Measurements from ENCODE around the gene NR2F1. TPM values are rescaled to one million over a fixed set of nuclear protein-coding genes. Genes with fewer than 3 reads are reported as not detected.

Gene NR2F1
- total RNA-seq, 1 donor from 2014 or later: not detected

DNA sequence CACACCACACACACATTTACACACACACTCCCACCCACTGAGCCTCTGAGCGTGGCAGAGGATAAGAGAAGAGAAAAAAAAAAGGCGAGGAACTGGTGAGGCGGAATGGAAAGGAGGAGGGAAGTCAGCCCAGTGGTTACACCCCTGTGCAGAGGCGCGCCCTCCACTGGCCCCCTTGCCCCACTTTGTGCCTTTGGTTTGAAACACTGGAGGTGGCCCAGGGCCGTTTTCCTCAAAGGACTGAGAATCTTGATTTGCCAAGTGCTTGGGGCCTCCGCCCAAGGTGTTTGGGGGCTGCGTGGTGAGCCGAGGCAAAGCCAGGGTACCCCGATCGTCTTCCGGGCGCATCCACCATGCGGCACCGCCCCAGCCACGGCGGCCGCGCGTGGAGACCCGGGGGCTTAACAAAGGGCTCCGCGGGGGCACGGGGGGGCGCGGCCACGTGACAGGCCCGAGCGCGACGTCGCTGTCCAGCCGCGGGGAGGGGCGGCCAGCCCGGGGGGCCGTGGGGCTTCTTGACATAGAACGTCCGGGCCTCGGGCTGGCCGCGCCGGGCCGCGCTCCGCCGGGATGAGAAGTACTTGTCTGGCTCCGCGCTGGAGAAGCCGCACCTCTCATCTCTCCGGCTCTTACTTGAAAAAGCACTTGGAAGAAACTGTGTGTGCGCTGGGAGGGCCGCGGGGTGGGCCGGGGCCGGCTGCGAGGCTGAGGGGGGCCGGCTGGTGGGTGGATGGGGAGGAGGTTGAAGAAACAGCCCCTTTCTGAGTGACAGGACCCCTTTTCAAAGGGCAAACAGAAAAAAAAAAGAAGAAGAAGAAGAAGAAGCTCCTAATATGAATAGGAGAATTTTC lies 21.0 kb downstream of the NR2F1 start:
- no peak overlapping the region for H3K27ac Mint-ChIP-seq
- ATAC-seq (ENCODE audit: low read depth) (no peak), DNase-seq (no peak)
- peaks cover 4% of the 10 kb centered on the region for H3K9me3 Mint-ChIP-seq
- no peaks in the 10 kb centered on the region for H3K36me3 Mint-ChIP-seq (ENCODE audit: low read depth)
- H3K4me1 Mint-ChIP-seq: peaks cover 11% of the 10 kb centered on the region
- TF ChIP-seq, protein P1, sequence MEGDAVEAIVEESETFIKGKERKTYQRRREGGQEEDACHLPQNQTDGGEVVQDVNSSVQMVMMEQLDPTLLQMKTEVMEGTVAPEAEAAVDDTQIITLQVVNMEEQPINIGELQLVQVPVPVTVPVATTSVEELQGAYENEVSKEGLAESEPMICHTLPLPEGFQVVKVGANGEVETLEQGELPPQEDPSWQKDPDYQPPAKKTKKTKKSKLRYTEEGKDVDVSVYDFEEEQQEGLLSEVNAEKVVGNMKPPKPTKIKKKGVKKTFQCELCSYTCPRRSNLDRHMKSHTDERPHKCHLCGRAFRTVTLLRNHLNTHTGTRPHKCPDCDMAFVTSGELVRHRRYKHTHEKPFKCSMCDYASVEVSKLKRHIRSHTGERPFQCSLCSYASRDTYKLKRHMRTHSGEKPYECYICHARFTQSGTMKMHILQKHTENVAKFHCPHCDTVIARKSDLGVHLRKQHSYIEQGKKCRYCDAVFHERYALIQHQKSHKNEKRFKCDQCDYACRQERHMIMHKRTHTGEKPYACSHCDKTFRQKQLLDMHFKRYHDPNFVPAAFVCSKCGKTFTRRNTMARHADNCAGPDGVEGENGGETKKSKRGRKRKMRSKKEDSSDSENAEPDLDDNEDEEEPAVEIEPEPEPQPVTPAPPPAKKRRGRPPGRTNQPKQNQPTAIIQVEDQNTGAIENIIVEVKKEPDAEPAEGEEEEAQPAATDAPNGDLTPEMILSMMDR (IDR thresholded peaks at IDR 0.05): no peak
- H3K4me3 Mint-ChIP-seq: no peak overlapping the region
- intact Hi-C loops (cut with micrococcal nuclease): loop anchor here (2.0 kb wide), 1 partner anchor 23 kb away; the partner anchor contains the start of gene NR2F1-AS1
- peaks cover 46% of the 10 kb centered on the region for H3K27me3 Mint-ChIP-seq
- ChIA-PET POLR2A (no interaction called here), CTCF (no interaction called here)

DNA sequence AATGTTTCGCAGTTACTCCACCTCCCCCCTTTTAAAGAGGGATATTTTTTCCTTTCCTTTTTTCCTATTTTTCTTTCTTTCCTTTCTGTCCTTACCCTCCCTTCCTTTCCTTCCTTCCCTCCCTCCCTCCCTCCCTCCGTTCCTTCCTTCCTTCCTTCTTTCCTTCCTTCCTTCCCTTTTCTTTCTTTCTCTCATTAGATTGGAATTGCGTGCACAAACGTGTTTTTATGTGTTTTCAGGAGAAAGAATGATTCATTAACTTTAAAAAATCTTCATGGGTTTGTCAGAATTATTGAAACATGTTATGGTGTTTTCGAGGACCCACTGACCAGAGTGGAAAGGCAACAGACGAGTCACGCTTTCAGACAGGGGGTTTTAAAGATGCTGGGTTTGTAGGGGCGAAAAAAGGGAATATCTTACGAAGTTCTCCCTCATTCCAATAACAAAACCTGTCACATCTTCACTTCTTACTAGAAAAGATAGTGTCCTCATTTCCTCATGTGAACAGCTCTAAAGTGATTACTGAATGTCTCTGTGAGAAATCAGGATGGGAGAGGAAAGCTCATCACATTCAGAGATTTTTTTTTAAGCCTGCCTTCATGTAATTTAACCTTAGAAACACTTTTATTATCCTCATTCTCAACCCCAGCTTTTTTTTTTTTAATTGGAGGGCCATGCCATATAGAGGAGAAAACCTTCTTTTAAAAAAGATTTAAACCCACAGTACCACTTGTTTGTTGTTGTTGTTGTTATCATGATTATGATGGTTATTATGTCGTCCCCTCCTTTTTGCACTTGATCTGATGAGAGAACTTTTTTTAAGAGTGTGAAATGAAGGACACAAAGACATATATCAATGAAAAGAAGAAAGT lies 21.9 kb downstream of the NR2F1 start:
- Mint-ChIP-seq H3K9me3 (peaks cover 4% of the 10 kb centered on the region), H3K27ac (peak overlapping the region; percentile 30), H3K36me3 (ENCODE audit: low read depth) (no peaks in the 10 kb centered on the region), H3K4me3 (no peak overlapping the region), H3K27me3 (peaks cover 53% of the 10 kb centered on the region), H3K4me1 (peaks cover 11% of the 10 kb centered on the region)
- ChIA-PET POLR2A (no interaction called here), CTCF (no interaction called here)
- ATAC-seq (ENCODE audit: low read depth): no peak
- no peak for DNase-seq
- intact Hi-C loops (cut with micrococcal nuclease): loop anchor here (5.0 kb wide), 1 partner anchor 33 kb away; no protein-coding TSS in a partner anchor
- TF ChIP-seq, protein P1 (IDR thresholded peaks at IDR 0.05): no peak

DNA sequence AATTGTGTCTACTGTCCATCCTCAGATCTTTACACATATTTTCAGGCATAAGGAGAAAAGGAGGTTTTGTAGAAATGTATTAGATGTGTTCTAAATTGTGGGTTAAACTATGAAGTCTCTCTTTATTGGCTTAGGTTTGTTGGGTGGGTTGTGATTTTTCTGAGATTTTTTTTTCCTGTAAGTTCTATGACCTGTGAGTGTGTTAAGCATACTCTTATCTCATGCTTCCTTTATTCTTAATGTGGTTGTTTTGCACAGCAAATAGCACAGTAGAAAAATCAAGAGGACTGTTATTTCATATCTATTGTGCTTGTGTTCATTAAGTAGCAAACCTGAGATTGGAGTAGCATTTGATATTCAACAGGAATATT lies 23.3 kb downstream of the NR2F1 start:
- CTCF ChIA-PET: interaction anchor here (0.9 to 1.4 kb wide), 3 partner anchors 22 to 195 kb away, joined by 3 to 12 read pairs (median 4); no protein-coding TSS in a partner anchor
- no peak for ATAC-seq (ENCODE audit: low read depth)
- Mint-ChIP-seq H3K27me3 (peaks cover 66% of the 10 kb centered on the region), H3K4me3 (no peak overlapping the region), H3K27ac (no peak overlapping the region), H3K4me1 (peaks cover 11% of the 10 kb centered on the region), H3K36me3 (ENCODE audit: low read depth) (no peaks in the 10 kb centered on the region), H3K9me3 (peaks cover 4% of the 10 kb centered on the region)
- POLR2A ChIA-PET: interaction anchor here (0.8 kb wide), 1 partner anchor 19 kb away, joined by 3 read pairs; no protein-coding TSS in a partner anchor
- DNase-seq: no peak
- intact Hi-C loops (cut with micrococcal nuclease): loop anchor here (5.0 kb wide), 1 partner anchor 34 kb away; no protein-coding TSS in a partner anchor
- TF ChIP-seq, protein P1 (IDR thresholded peaks at IDR 0.05): no peak

DNA sequence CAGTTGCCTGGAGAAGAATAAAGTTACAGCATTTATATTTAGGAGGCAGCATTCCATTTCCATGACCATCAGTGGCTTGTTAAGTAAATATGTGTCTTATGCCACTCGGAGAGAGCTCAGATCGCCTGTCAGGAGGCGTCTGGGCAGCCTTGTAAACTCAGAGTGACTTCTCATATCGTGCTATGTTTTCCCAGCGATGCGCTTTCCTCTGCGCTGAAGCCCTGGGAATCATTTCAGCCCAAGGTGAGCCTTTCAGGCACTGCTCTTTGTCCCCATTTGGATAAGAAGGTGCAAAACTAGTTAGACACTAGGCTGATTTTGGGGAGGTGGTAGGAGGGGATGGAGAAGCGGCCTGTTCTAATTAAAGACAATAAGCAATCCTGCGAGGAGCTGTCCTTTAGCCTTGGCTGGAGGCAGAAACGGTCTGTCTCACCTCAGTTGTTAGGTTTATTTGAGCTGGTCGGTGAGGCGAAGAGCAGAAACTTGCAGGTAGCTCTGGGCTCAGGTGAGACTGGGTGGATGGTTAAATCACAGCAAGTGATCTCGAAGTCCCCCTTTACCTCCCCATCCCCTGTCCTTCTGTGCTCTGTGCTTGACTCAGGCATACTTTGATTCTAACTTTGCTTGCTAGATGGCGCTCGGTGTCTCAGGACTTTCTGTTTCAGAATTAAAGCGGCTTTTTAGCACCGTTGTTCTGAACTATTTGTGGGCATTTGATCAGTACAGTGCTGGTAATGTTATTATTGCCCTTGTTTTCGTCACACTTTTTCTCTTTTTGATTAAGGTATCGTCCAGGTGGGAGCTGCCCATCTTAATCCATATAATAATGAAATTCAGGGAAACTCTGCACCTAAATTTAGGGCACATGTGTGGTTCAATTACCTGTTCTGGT lies 24.6 kb downstream of the NR2F1 start:
- Mint-ChIP-seq H3K9me3 (peaks cover 4% of the 10 kb centered on the region), H3K4me3 (peak overlapping the region; percentile 19), H3K27ac (no peak overlapping the region), H3K36me3 (ENCODE audit: low read depth) (no peaks in the 10 kb centered on the region), H3K4me1 (peaks cover 15% of the 10 kb centered on the region), H3K27me3 (peaks cover 76% of the 10 kb centered on the region)
- ATAC-seq (ENCODE audit: low read depth): peak; percentile 64
- intact Hi-C loops (cut with micrococcal nuclease): loop anchor here (1.0 to 5.0 kb wide), 4 partner anchors 20 to 307 kb away; no protein-coding TSS in a partner anchor
- TF ChIP-seq, protein P1 (IDR thresholded peaks at IDR 0.05): no peak
- no peak for DNase-seq
- ChIA-PET POLR2A (interaction anchor here (0.7 to 1.0 kb wide), 2 partner anchors 13 kb away, joined by 3 read pairs; no protein-coding TSS in a partner anchor), CTCF (interaction anchor here (0.6 to 2.1 kb wide), 7 partner anchors 12 to 1130 kb away, joined by 3 to 12 read pairs (median 4); no protein-coding TSS in a partner anchor)
